ENCODE measurements around the gene COL26A1. TPM values are rescaled to one million over a fixed set of nuclear protein-coding genes. Genes with fewer than 3 reads are reported as not detected.

The COL26A1 gene
- total and polyA plus RNA-seq, 2 of the 4 experiments (the other 2 are of a cell fraction), result not detected

DNA sequence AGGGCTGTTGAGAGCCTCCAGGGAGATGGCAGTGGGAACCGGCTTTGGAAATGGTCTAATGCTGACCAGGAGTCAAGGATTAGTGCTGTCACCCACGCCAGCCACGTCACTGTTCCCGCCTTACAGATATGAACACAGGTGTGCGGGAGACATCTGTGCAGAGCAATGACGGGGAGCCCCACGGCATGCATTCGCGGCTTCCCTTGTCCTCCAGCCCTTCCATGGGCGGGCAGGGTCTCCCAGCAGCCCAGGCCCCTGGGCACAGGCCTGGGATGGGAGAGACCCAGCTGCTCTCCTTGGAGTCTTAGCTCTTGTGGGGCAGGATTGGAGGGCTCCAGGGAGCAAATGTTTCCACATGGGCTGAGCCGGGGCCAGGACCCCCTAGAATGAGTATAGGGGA is 172.2 kb downstream of the COL26A1 start:
- no peak overlapping the region for H2BK15ac ChIP-seq (ENCODE audit: low read depth, low read length)
- H4K8ac ChIP-seq (ENCODE audit: low read depth in 2 of 2, low read length in 2 of 2), result no peak overlapping the region
- H3K36me3 ChIP-seq (ENCODE audit: control insufficient read depth, insufficient read depth, low read length), result no peaks in the 10 kb centered on the region
- no peak overlapping the region for H4K91ac ChIP-seq (ENCODE audit: insufficient read depth, low read depth, low read length)
- no peak overlapping the region for H4K5ac ChIP-seq (ENCODE audit: low read depth, low read length)
- H2BK5ac ChIP-seq (ENCODE audit: low read depth, low read length, poor library complexity, severe bottlenecking), result no peak overlapping the region
- H3K9ac ChIP-seq (ENCODE audit: low read depth, low read length), result no peak overlapping the region
- WGBS, 2 experiments (ENCODE audit: extremely low coverage in 2 of 2, insufficient read length in 1 of 2), result 74% methylated on average over 3 of the region's 11 CpGs; no CpG with 5 or more reads in 1 of the 2 experiments
- intact Hi-C loops (cut with micrococcal nuclease), result loop anchor here (5.0 kb wide), 1 partner anchor 173 kb away; the partner anchor contains the start of gene COL26A1
- H3K9me1 ChIP-seq (ENCODE audit: insufficient read depth, low read length), result no peaks in the 10 kb centered on the region
- H3K4me2 ChIP-seq (ENCODE audit: low read depth, low read length), result no peak overlapping the region
- H2BK120ac ChIP-seq (ENCODE audit: low read depth, low read length), result no peak overlapping the region
- no peak for ATAC-seq (ENCODE audit: low read depth)
- H3K18ac ChIP-seq (ENCODE audit: low read depth, low read length), result no peak overlapping the region
- no peak overlapping the region for H2BK20ac ChIP-seq (ENCODE audit: low read depth, low read length)
- H3K79me1 ChIP-seq (ENCODE audit: low read depth in 1 of 2, low read length in 2 of 2), result no peaks in the 10 kb centered on the region
- BruUV-seq (replicated peaks), result no TSS peak
- peaks cover 5% of the 10 kb centered on the region for H3K9me3 ChIP-seq (ENCODE audit: control insufficient read depth, insufficient read depth, low read length)
- in situ Hi-C loops (cut with MboI; ENCODE audit: low sequenced_read_pairs), result no loop called here
- no peak overlapping the region for H3K27ac ChIP-seq (ENCODE audit: insufficient read depth, low read length)
- H3K14ac ChIP-seq (replicated peaks; ENCODE audit: low read depth, low read length), result no peak overlapping the region
- H3K27me3 ChIP-seq (ENCODE audit: control insufficient read depth, insufficient read depth, low read length), result peaks cover 4% of the 10 kb centered on the region; the same call in 1 of the 2 replicates
- H2AK5ac ChIP-seq (ENCODE audit: low read depth, low read length), result no peak overlapping the region
- no peak for TF ChIP-seq RCOR1 (IDR thresholded peaks at IDR 0.05; ENCODE audit: insufficient replicate concordance, low read length)
- TF ChIP-seq RAD21 (IDR thresholded peaks at IDR 0.05; ENCODE audit: low read length), result no peak
- no peak for TF ChIP-seq NFE2L2 (IDR thresholded peaks at IDR 0.05; ENCODE audit: low read depth, low read length)
- no peak overlapping the region for H3K4me3 ChIP-seq (ENCODE audit: insufficient read depth, low read depth, low read length)
- H3K56ac ChIP-seq (ENCODE audit: extremely low read depth, insufficient read depth, low read length), result no peak overlapping the region
- peaks cover 12% of the 10 kb centered on the region; the same call in 1 of the 2 replicates for H3K4me1 ChIP-seq (ENCODE audit: control insufficient read depth, insufficient read depth, low read length)
- H2AFZ ChIP-seq (replicated peaks; ENCODE audit: low read length, poor library complexity), result no peak overlapping the region
- CTCF ChIA-PET, result no interaction called here
- POLR2A ChIA-PET (ENCODE audit: unreplicated experiment), result no interaction called here
- H4K20me1 ChIP-seq (ENCODE audit: insufficient read depth, low read length), result no peaks in the 10 kb centered on the region
- H3K4ac ChIP-seq (ENCODE audit: low read depth, low read length), result no peak overlapping the region
- dilution Hi-C loops (cut with HindIII; ENCODE audit: low sequenced_read_pairs, unreplicated experiment), result no loop called here
- no peak overlapping the region for H2AK9ac ChIP-seq (replicated peaks; ENCODE audit: low read depth, low read length, poor library complexity)
- no peak for DNase-seq
- H3K23ac ChIP-seq (ENCODE audit: low read depth, low read length), result no peak overlapping the region
